Smooth muscle cell (in vitro differentiated cells): ENCODE data around the gene PTPRR. TPM values are rescaled to one million over a fixed set of nuclear protein-coding genes. Genes with fewer than 3 reads are reported as not detected.

Source experiments
- DNase-seq: peaks from one replicate; lab custom pipeline; 2025; ENCODE audit not compliant: unreplicated experiment; lab: John Stamatoyannopoulos, UW
- H2AFZ ChIP-seq: fragments of 200-600 bp; sonication (generic); 2 replicates; pipeline ENCODE4 v1.6.0; 2016; ENCODE audit warnings: antibody characterized with exemption, low read depth, mild to moderate bottlenecking
- H3F3A ChIP-seq: fragments of 200-600 bp; sonication (generic); 2 replicates; pipeline ENCODE4 v1.6.0; 2017; ENCODE audit warnings: antibody characterized with exemption, low read depth
- H3K27ac ChIP-seq: fragments of 200-600 bp; sonication (generic); 2 replicates; pipeline ENCODE4 v1.5.1; 2016; ENCODE audit warnings: low read depth, mild to moderate bottlenecking
- H3K27me3 ChIP-seq: fragments of 200-600 bp; sonication (generic); 2 replicates; pipeline ENCODE4 v1.6.1; 2016; ENCODE audit warnings: low read depth, mild to moderate bottlenecking
- H3K36me3 ChIP-seq: fragments of 200-600 bp; sonication (generic); 2 replicates; pipeline ENCODE4 v1.5.1; 2016; ENCODE audit warnings: low read depth
- H3K4me1 ChIP-seq: fragments of 200-600 bp; sonication (generic); 2 replicates; pipeline ENCODE4 v1.5.1; 2016; ENCODE audit warnings: low read depth
- H3K4me2 ChIP-seq: fragments of 200-600 bp; sonication (generic); 2 replicates; pipeline ENCODE4 v1.6.0; 2016; ENCODE audit warnings: mild to moderate bottlenecking
- H3K4me3 ChIP-seq: fragments of 200-600 bp; sonication (generic); 2 replicates; pipeline ENCODE4 v1.5.1; 2016; ENCODE audit warnings: mild to moderate bottlenecking
- H3K79me2 ChIP-seq: fragments of 200-600 bp; sonication (generic); 2 replicates; pipeline ENCODE4 v1.6.0; 2016; ENCODE audit warnings: low read depth, mild to moderate bottlenecking
- H3K9ac ChIP-seq: fragments of 200-600 bp; sonication (generic); 2 replicates; pipeline ENCODE4 v1.6.0; 2016; ENCODE audit warnings: low read depth
- H3K9me3 ChIP-seq: fragments of 200-600 bp; sonication (generic); replicated peaks from 2 replicates; pipeline ENCODE4 v1.5.1; 2016; ENCODE audit warnings: low read depth
- H4K20me1 ChIP-seq: fragments of 200-600 bp; sonication (generic); 2 replicates; pipeline ENCODE4 v1.6.0; 2016; ENCODE audit warnings: low read depth
- CTCF ChIP-seq: fragments of 200-600 bp; sonication (generic); IDR thresholded peaks from 2 replicates; pipeline ENCODE4 v1.5.1; 2017; ENCODE audit warnings: borderline replicate concordance, mild to moderate bottlenecking, antibody characterized with exemption; ENCODE audit not compliant: insufficient read depth, poor library complexity, severe bottlenecking
- WGBS: methylation state at CpG from one replicate; pipeline ENCODE4 v1.1.7; 2016; ENCODE audit warnings: low lambda C conversion rate; 5-methylcytosine and 5-hydroxymethylcytosine counted together
- polyA plus RNA-seq: library from polyadenylated mRNA; unstranded; fragments of >200 nt; fragmentation: Nextera tagmentation; extraction: Ambion mirVana; gene quantifications from 2 replicates; pipeline ENCODE4 v1.2.1, GENCODE V29; 2016
- total RNA-seq: library from RNA; depleted of rRNA; stranded (reverse); fragments of >200 nt; gene quantifications from 2 replicates; pipeline ENCODE4 v1.2.3, GENCODE V29; 2014

PTPRR gene
- total and polyA plus RNA-seq, 2 experiments from 2014 or later, result 2.8 to 17.8 TPM

- H3K9me3 ChIP-seq, result no peaks in the 10 kb centered on the region
- DNase-seq, result no peak
- WGBS, result 73% methylated on average over 2 of the region's 2 CpGs
- no peak overlapping the region for H3K4me3 ChIP-seq
- no peaks in the 10 kb centered on the region for H3K79me2 ChIP-seq
- H3K36me3 ChIP-seq, result no peaks in the 10 kb centered on the region
- peak overlapping the region; percentile 40 for H3K4me2 ChIP-seq
- peaks cover 21% of the 10 kb centered on the region for H3K4me1 ChIP-seq
- H3K27ac ChIP-seq, result no peak overlapping the region
- no peak overlapping the region for H3K9ac ChIP-seq
- no peak for TF ChIP-seq CTCF
- no peaks in the 10 kb centered on the region for H4K20me1 ChIP-seq
- no peaks in the 10 kb centered on the region for H3K27me3 ChIP-seq
- H2AFZ ChIP-seq, result no peak overlapping the region
- no peaks in the 10 kb centered on the region for H3F3A ChIP-seq
These were observed 163.7 kb downstream of the PTPRR start for GRCh38 chr12:70756791-70757190.

GRCh38 chr12:70756118-70756517 lies 164.4 kb downstream of the PTPRR start:
- no peak for DNase-seq
- Histone ChIP-seq H3K4me1 (peaks cover 21% of the 10 kb centered on the region), H3K9me3 (no peaks in the 10 kb centered on the region), H3K9ac (no peak overlapping the region), H3K27me3 (peaks cover 6% of the 10 kb centered on the region), H3K79me2 (no peaks in the 10 kb centered on the region), H2AFZ (no peak overlapping the region), H4K20me1 (no peaks in the 10 kb centered on the region), H3K27ac (peak overlapping the region; percentile 70), H3K4me3 (no peak overlapping the region), H3F3A (no peaks in the 10 kb centered on the region), H3K4me2 (peak overlapping the region; percentile 40), H3K36me3 (no peaks in the 10 kb centered on the region)
- WGBS, result 41% methylated on average over 2 of the region's 2 CpGs
- no peak for TF ChIP-seq CTCF

- peak overlapping the region; percentile 10 for H2AFZ ChIP-seq
- no peaks in the 10 kb centered on the region for H4K20me1 ChIP-seq
- H3F3A ChIP-seq, result no peaks in the 10 kb centered on the region
- H3K4me3 ChIP-seq, result peak overlapping the region; percentile 28
- no peak overlapping the region for H3K9ac ChIP-seq
- DNase-seq, result no peak
- no peaks in the 10 kb centered on the region for H3K36me3 ChIP-seq
- H3K79me2 ChIP-seq, result no peaks in the 10 kb centered on the region
- H3K4me1 ChIP-seq, result peaks cover 21% of the 10 kb centered on the region
- peak overlapping the region; percentile 70 for H3K27ac ChIP-seq
- no peaks in the 10 kb centered on the region for H3K9me3 ChIP-seq
- peaks cover 6% of the 10 kb centered on the region for H3K27me3 ChIP-seq
- WGBS, result 75% methylated on average over 6 of the region's 6 CpGs
- TF ChIP-seq CTCF, result no peak
- H3K4me2 ChIP-seq, result no peak overlapping the region
These were observed 166.2 kb downstream of the PTPRR start for GRCh38 chr12:70754330-70754741.

- peaks cover 6% of the 10 kb centered on the region for H3K27me3 ChIP-seq
- no peak overlapping the region for H3K27ac ChIP-seq
- H3K9ac ChIP-seq, result no peak overlapping the region
- H4K20me1 ChIP-seq, result no peaks in the 10 kb centered on the region
- no peaks in the 10 kb centered on the region for H3K79me2 ChIP-seq
- no peak for DNase-seq
- H3K4me2 ChIP-seq, result peak overlapping the region; percentile 21
- H2AFZ ChIP-seq, result no peak overlapping the region
- no peaks in the 10 kb centered on the region for H3K9me3 ChIP-seq
- H3F3A ChIP-seq, result no peaks in the 10 kb centered on the region
- WGBS, result 90% methylated on average over 3 of the region's 3 CpGs
- peaks cover 12% of the 10 kb centered on the region for H3K4me1 ChIP-seq
- TF ChIP-seq CTCF, result no peak
- no peaks in the 10 kb centered on the region for H3K36me3 ChIP-seq
- peak overlapping the region; percentile 28 for H3K4me3 ChIP-seq
These were observed 168.2 kb downstream of the PTPRR start for GRCh38 chr12:70752327-70752726.
